ENCODE measurements around the gene DAP. TPM values are rescaled to one million over a fixed set of nuclear protein-coding genes. Genes with fewer than 3 reads are reported as not detected.

Gene DAP
- total and polyA plus RNA-seq, 2 of the 4 experiments (the other 2 are of a cell fraction): 49.6 to 189 TPM

- CTCF ChIA-PET: no interaction called here
- intact Hi-C loops (cut with micrococcal nuclease): no loop called here
Measured at GRCh38 chr5:10736808-10737207, 24.2 kb downstream of the DAP start.

More at GRCh38 chr5:10736808-10737207, 24.2 kb downstream of the DAP start:
- Histone ChIP-seq H3K9me3 (ENCODE audit: control insufficient read depth, insufficient read depth, low read length) (peaks cover 4% of the 10 kb centered on the region; the same call in 1 of the 2 replicates), H3K4me2 (ENCODE audit: low read depth, low read length) (no peak overlapping the region), H3K23ac (ENCODE audit: low read depth, low read length) (no peak overlapping the region), H2AK5ac (ENCODE audit: low read depth, low read length) (no peak overlapping the region), H3K4me3 (ENCODE audit: insufficient read depth, low read depth, low read length) (no peak overlapping the region), H3K27ac (ENCODE audit: insufficient read depth, low read length) (no peak overlapping the region), H2BK120ac (ENCODE audit: low read depth, low read length) (no peak overlapping the region), H4K5ac (ENCODE audit: low read depth, low read length) (no peak overlapping the region), H2BK5ac (ENCODE audit: low read depth, low read length, poor library complexity, severe bottlenecking) (no peak overlapping the region), H3K36me3 (ENCODE audit: control insufficient read depth, insufficient read depth, low read length) (peaks cover 33% of the 10 kb centered on the region), H3K79me1 (ENCODE audit: low read depth in 1 of 2, low read length in 2 of 2) (peaks cover 48 to 90% of the 10 kb centered on the region in 2 experiments), H4K20me1 (ENCODE audit: insufficient read depth, low read length) (peaks cover 47% of the 10 kb centered on the region), H2AFZ (replicated peaks; ENCODE audit: low read length, poor library complexity) (no peak overlapping the region), H3K27me3 (ENCODE audit: control insufficient read depth, insufficient read depth, low read length) (no peaks in the 10 kb centered on the region), H2AK9ac (replicated peaks; ENCODE audit: low read depth, low read length, poor library complexity) (no peak overlapping the region), H4K91ac (ENCODE audit: insufficient read depth, low read depth, low read length) (no peak overlapping the region), H3K14ac (replicated peaks; ENCODE audit: low read depth, low read length) (no peak overlapping the region), H3K9ac (ENCODE audit: low read depth, low read length) (no peak overlapping the region), H3K4me1 (ENCODE audit: control insufficient read depth, insufficient read depth, low read length) (peaks cover 5% of the 10 kb centered on the region; the same call in 1 of the 2 replicates), H3K18ac (ENCODE audit: low read depth, low read length) (no peak overlapping the region), H2BK15ac (ENCODE audit: low read depth, low read length) (no peak overlapping the region), H2BK20ac (ENCODE audit: low read depth, low read length) (no peak overlapping the region), H4K8ac (ENCODE audit: low read depth in 2 of 2, low read length in 2 of 2) (no peak overlapping the region), H3K4ac (ENCODE audit: low read depth, low read length) (no peak overlapping the region), H3K9me1 (ENCODE audit: insufficient read depth, low read length) (peaks cover 23% of the 10 kb centered on the region), H3K56ac (ENCODE audit: extremely low read depth, insufficient read depth, low read length) (no peak overlapping the region)
- in situ Hi-C loops (cut with MboI; ENCODE audit: low sequenced_read_pairs) (no loop called here), dilution Hi-C loops (cut with HindIII; ENCODE audit: low sequenced_read_pairs, unreplicated experiment) (no loop called here)
- DNase-seq (no peak), ATAC-seq (ENCODE audit: low read depth) (no peak)
- 100% methylated on average over 1 of the region's 5 CpGs; no CpG with 5 or more reads in 1 of the 2 experiments for WGBS, 2 experiments (ENCODE audit: extremely low coverage in 2 of 2, insufficient read length in 1 of 2)
- POLR2A ChIA-PET (ENCODE audit: unreplicated experiment): no interaction called here
- no TSS peak for BruUV-seq (replicated peaks)
- no peak for TF ChIP-seq RCOR1 (IDR thresholded peaks at IDR 0.05; ENCODE audit: insufficient replicate concordance, low read length)
- no peak for TF ChIP-seq NFE2L2 (IDR thresholded peaks at IDR 0.05; ENCODE audit: low read depth, low read length)
- TF ChIP-seq MAZ (IDR thresholded peaks at IDR 0.05; ENCODE audit: borderline replicate concordance, low read depth, low read length): no peak
- no peak for TF ChIP-seq SMC3 (IDR thresholded peaks at IDR 0.05; ENCODE audit: low read depth, low read length)
- no peak for TF ChIP-seq FOS (IDR thresholded peaks at IDR 0.05; ENCODE audit: low read depth, low read length)
- TF ChIP-seq MAFK (IDR thresholded peaks at IDR 0.05; ENCODE audit: low read depth, low read length): no peak
- TF ChIP-seq RFX5 (IDR thresholded peaks at IDR 0.05; ENCODE audit: low read depth, low read length): no peak
- no peak for TF ChIP-seq MXI1 (IDR thresholded peaks at IDR 0.05; ENCODE audit: borderline replicate concordance, low read depth, low read length)
